ENCODE data around the gene PSMA6.

DNA sequence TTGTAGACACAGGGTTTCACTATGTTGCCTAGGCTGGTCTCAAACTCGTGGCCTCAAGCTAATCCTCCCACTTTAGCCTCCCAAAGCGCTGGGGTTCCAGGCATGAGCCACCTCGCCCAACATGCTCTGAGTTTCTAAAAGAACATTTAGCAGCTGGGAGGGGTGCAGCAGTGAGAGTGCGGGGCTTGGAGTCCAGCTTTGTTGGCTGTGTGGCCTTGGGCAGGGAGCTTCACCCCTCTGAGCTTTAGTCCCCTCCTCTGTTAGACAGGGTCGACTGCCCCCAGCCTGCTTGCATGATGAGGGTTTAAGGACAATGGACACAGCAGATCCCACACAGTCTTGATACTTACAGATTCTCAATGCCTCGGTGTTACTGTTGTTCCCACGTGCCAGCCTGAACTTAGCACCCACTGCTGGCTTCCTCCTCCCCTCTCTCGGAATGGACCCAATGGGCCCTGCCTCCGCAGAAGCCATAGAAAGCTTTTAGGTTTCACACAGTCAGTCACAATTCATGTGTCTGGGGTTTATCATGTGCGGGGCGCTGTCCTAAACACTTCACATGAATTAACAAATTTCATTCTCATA, 54.6 kb downstream of the PSMA6 start:
- TF ChIP-seq CTCF (IDR thresholded peaks at IDR 0.05) (no peak), POLR2A (IDR thresholded peaks at IDR 0.05) (no peak)
